NCI-H524 (cell line): Measurements from ENCODE around the gene EFNA3.
A peak's percentile ranks its signal among the peaks of the same experiment; 100 is the strongest.

Source experiments
- DNase-seq, 2 experiments: peaks; one replicate each; lab custom pipeline; 2025; lab: John Stamatoyannopoulos, UW

The EFNA3 gene

GRCh38 chr1:155068599-155068998, 10.0 kb upstream of the EFNA3 start:
- no peak for DNase-seq

- peak in 1 of 2 experiments; percentile 62 for DNase-seq
Measured at GRCh38 chr1:155069551-155070157, 9.0 kb upstream of the EFNA3 start.

GRCh38 chr1:155070158-155070621, 8.4 kb upstream of the EFNA3 start:
- peak in 1 of 2 experiments; percentile 62 for DNase-seq

GRCh38 chr1:155070721-155071569, 7.7 kb upstream of the EFNA3 start:
- peak; percentile 69 to 83 for DNase-seq

GRCh38 chr1:155071701-155072100, 6.9 kb upstream of the EFNA3 start:
- DNase-seq, result peak in 1 of 2 experiments; percentile 17

- DNase-seq, result no peak
Measured at GRCh38 chr1:155072531-155073289, 5.9 kb upstream of the EFNA3 start.

GRCh38 chr1:155073377-155074242, 5.0 kb upstream of the EFNA3 start:
- DNase-seq, result no peak

- no peak for DNase-seq
Measured at GRCh38 chr1:155075535-155075934, 3.1 kb upstream of the EFNA3 start.

GRCh38 chr1:155076371-155076770, 2.3 kb upstream of the EFNA3 start:
- no peak for DNase-seq

- DNase-seq, result no peak
Measured at GRCh38 chr1:155077346-155077745, 1.3 kb upstream of the EFNA3 start.

- DNase-seq, result peak in 1 of 2 experiments; percentile 55
Measured at GRCh38 chr1:155077758-155078445, 735 bp upstream of the EFNA3 start.

GRCh38 chr1:155079210-155079486, 511 bp downstream of the EFNA3 start:
- DNase-seq, result no peak

- DNase-seq, result peak in 1 of 2 experiments; percentile 24
Measured at GRCh38 chr1:155079487-155080311, 1.1 kb downstream of the EFNA3 start.

- peak; percentile 45 to 80 for DNase-seq
Measured at GRCh38 chr1:155080312-155081228, 1.9 kb downstream of the EFNA3 start.

GRCh38 chr1:155081472-155082300, 3.0 kb downstream of the EFNA3 start:
- peak in 1 of 2 experiments; percentile 41 for DNase-seq

- no peak for DNase-seq
Measured at GRCh38 chr1:155082301-155083051, 3.8 kb downstream of the EFNA3 start.

- no peak for DNase-seq
Measured at GRCh38 chr1:155083052-155083541, 4.5 kb downstream of the EFNA3 start.
